Measurements from ENCODE around the gene UBAP1. TPM values are rescaled to one million over a fixed set of nuclear protein-coding genes. Genes with fewer than 3 reads are reported as not detected.

The UBAP1 gene
- total RNA-seq, 1 donor from 2014 or later, result 32.5 TPM

DNA sequence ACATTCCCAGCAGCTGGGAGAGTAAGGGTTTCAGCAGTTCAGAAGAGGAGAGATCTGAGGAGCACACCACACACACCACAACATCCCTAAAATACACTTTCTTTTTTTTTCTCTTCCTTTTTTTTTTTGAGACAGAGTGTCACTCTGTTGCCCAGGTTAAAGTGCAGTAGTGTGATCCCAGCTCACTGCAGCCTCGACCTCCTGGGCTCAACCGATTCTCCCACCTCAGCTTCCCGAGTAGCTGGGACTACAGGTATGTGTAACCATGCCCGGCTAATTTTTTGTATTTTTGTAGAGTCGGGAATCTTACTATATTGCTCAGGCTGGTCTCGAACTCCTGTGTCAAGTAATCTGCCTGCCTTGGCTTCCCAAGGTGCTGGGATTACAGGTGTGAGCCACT is 9.7 kb upstream of the UBAP1 start:
- Mint-ChIP-seq H3K4me3 (ENCODE audit: unreplicated experiment) (no peak overlapping the region), H3K27me3 (ENCODE audit: unreplicated experiment) (no peaks in the 10 kb centered on the region), H3K36me3 (ENCODE audit: low read depth, unreplicated experiment) (no peaks in the 10 kb centered on the region), H3K9me3 (ENCODE audit: unreplicated experiment) (no peaks in the 10 kb centered on the region), H3K4me1 (ENCODE audit: unreplicated experiment) (no peaks in the 10 kb centered on the region), H3K27ac (ENCODE audit: unreplicated experiment) (no peak overlapping the region)
- no peak for DNase-seq (ENCODE audit: low spot score)
- TF ChIP-seq, protein P1, sequence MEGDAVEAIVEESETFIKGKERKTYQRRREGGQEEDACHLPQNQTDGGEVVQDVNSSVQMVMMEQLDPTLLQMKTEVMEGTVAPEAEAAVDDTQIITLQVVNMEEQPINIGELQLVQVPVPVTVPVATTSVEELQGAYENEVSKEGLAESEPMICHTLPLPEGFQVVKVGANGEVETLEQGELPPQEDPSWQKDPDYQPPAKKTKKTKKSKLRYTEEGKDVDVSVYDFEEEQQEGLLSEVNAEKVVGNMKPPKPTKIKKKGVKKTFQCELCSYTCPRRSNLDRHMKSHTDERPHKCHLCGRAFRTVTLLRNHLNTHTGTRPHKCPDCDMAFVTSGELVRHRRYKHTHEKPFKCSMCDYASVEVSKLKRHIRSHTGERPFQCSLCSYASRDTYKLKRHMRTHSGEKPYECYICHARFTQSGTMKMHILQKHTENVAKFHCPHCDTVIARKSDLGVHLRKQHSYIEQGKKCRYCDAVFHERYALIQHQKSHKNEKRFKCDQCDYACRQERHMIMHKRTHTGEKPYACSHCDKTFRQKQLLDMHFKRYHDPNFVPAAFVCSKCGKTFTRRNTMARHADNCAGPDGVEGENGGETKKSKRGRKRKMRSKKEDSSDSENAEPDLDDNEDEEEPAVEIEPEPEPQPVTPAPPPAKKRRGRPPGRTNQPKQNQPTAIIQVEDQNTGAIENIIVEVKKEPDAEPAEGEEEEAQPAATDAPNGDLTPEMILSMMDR (IDR thresholded peaks at IDR 0.05; ENCODE audit: unreplicated experiment), result no peak

DNA sequence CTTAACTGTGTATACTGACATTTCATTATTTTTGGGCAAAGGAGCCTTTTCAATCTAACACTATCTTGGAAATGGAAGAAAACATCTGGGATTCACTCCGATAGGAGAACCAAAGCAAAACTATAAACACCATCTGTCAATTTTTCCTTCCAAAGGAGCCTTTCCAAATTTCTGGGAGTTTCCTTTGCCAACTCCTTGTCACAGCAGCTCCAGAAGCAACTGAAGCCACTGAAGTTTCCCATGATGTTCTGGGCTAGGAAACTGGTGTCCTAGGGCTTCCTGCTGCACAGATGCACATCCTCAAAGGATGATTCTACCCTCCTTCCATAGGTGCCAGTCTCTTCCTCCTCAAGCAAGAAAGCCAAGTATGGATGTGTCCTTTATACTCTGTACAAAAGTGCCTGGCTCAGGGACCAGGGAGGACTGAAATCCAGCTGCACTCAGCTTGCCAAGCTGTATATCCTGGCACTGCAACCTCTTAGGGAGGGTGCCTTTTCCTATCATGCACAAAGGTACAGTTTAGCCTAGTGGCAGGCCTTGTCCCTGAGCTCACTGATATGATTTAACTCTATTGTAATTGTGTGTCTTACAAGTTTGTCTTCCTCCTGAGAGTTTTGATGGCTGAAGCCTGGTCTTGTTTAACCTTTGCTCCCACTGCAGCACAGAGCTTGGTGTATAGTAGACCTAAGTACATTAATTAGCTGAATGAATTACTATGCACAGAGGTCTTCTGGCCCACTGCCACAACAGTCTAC is 8.4 kb upstream of the UBAP1 start:
- no peaks in the 10 kb centered on the region for H3K9me3 Mint-ChIP-seq (ENCODE audit: unreplicated experiment)
- no peak overlapping the region for H3K27ac Mint-ChIP-seq (ENCODE audit: unreplicated experiment)
- H3K27me3 Mint-ChIP-seq (ENCODE audit: unreplicated experiment), result peaks cover 2% of the 10 kb centered on the region
- TF ChIP-seq, protein P1 (IDR thresholded peaks at IDR 0.05; ENCODE audit: unreplicated experiment), result no peak
- H3K4me3 Mint-ChIP-seq (ENCODE audit: unreplicated experiment), result no peak overlapping the region
- DNase-seq (ENCODE audit: low spot score), result no peak
- H3K4me1 Mint-ChIP-seq (ENCODE audit: unreplicated experiment), result no peaks in the 10 kb centered on the region
- no peaks in the 10 kb centered on the region for H3K36me3 Mint-ChIP-seq (ENCODE audit: low read depth, unreplicated experiment)

DNA sequence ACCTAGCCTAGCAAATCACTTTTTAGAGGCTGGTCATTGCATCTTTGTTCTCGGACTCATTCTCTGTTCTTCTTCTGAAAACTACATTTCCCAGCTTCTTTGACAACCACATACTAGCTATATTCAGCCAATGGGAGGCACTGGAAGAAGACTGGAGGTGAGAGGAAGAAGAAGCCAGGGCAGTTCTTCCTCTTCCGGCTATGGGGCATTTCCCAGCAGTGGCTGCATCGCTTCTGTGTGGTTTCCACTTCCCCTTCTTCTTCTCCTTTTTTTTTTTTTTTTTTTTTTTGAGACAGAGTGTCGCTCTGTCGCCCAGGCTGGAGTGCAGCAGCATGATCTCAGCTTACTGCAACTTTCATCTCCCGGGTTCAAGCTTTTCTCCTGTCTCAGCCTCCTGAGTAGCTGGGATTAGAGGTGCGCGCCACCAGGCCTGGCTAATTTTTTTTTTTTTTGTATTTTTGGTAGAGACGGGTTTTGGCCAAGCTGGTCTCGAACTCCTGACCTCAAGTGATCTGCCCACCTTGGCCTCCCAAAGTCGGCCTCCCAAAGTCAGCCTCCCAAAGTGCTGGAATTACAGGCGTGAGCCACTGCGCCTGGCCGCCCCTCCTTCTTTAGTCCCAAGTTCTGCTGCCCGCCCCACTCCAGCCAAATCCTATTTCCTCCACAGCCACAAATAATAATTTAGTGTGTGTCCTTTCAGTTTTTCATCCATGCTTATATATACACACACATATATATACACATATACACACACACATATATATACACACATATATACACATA is 6.9 kb upstream of the UBAP1 start:
- Mint-ChIP-seq H3K4me1 (ENCODE audit: unreplicated experiment) (peaks cover 2% of the 10 kb centered on the region), H3K36me3 (ENCODE audit: low read depth, unreplicated experiment) (no peaks in the 10 kb centered on the region), H3K4me3 (ENCODE audit: unreplicated experiment) (no peak overlapping the region), H3K27ac (ENCODE audit: unreplicated experiment) (peak overlapping the region; percentile 57), H3K9me3 (ENCODE audit: unreplicated experiment) (no peaks in the 10 kb centered on the region), H3K27me3 (ENCODE audit: unreplicated experiment) (peaks cover 2% of the 10 kb centered on the region)
- TF ChIP-seq, protein P1 (IDR thresholded peaks at IDR 0.05; ENCODE audit: unreplicated experiment), result no peak
- no peak for DNase-seq (ENCODE audit: low spot score)

DNA sequence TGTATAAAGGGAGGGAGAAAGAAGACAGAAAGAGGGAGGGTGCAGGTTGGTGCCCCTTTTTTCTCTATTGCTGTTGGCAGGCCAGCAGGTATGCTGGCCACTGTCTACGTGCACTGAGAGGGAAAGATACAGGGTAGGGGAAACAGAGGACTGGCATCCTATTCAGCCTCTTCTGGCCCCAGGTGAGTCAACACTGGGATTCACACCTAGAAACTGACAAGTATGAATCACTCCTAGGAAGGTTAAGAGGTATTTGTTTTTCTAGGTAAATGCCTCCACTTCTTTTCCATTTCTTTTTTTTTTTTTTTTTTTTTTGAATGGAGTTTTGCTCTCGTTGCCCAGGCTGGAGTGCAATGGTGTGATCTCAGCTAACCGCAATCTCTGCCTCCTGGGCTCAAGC is 2.8 kb upstream of the UBAP1 start:
- TF ChIP-seq, protein P1 (IDR thresholded peaks at IDR 0.05; ENCODE audit: unreplicated experiment), result no peak
- Mint-ChIP-seq H3K9me3 (ENCODE audit: unreplicated experiment) (no peaks in the 10 kb centered on the region), H3K4me1 (ENCODE audit: unreplicated experiment) (peaks cover 15% of the 10 kb centered on the region), H3K4me3 (ENCODE audit: unreplicated experiment) (no peak overlapping the region), H3K36me3 (ENCODE audit: low read depth, unreplicated experiment) (no peaks in the 10 kb centered on the region), H3K27me3 (ENCODE audit: unreplicated experiment) (peaks cover 4% of the 10 kb centered on the region), H3K27ac (ENCODE audit: unreplicated experiment) (no peak overlapping the region)
- no peak for DNase-seq (ENCODE audit: low spot score)
